Tibial nerve (tissue), 4 donors: Measurements from ENCODE around the gene EFCAB8. TPM values are rescaled to one million over a fixed set of nuclear protein-coding genes. Genes with fewer than 3 reads are reported as not detected.

Experiments used
- DNase-seq, 2 donors: peaks; one replicate each; pipeline ENCODE4 v3.0.0-alpha.2; 2019; ENCODE audit warnings: low spot score in 2 of 2
- H3K27ac ChIP-seq, 4 donors: fragments of 200-600 bp; sonication (generic) in 3 of 4; one replicate each; pipeline ENCODE4 v1.5.1; 2017 to 2019; ENCODE audit warnings: mild to moderate bottlenecking in 1 of 4
- H3K27me3 ChIP-seq, 2 donors: fragments of 200-600 bp; sonication (generic) in 1 of 2; one replicate each; pipeline versions ENCODE4 v1.5.1 to v1.6.0; 2017 to 2019
- H3K36me3 ChIP-seq, 3 donors: fragments of 200-600 bp; sonication (generic); one replicate each; pipeline ENCODE4 v1.5.1; 2018 to 2019
- H3K4me1 ChIP-seq, 4 donors: fragments of 200-600 bp; sonication (generic) in 3 of 4; one replicate each; pipeline ENCODE4 v1.5.1; 2017 to 2019
- H3K4me3 ChIP-seq, 4 donors: fragments of 200-600 bp; sonication (generic) in 3 of 4; one replicate each; pipeline ENCODE4 v1.5.1; 2017 to 2019; ENCODE audit warnings: mild to moderate bottlenecking in 1 of 4, moderate library complexity in 1 of 4
- H3K9me3 ChIP-seq, 4 donors: fragments of 200-600 bp; sonication (generic) in 3 of 4; one replicate each; pipeline ENCODE4 v1.5.1; 2017 to 2019
- EP300 ChIP-seq, 2 donors: sonication (generic); formaldehyde crosslinking; IDR thresholded peaks; one replicate each; pipeline ENCODE4 v1.6.1; 2017; ENCODE audit warnings: antibody characterized with exemption in 2 of 2, mild to moderate bottlenecking in 1 of 2
- POLR2A ChIP-seq, 2 donors: fragments of 450-650 bp; IDR thresholded peaks; one replicate each; pipeline ENCODE4 v1.6.1; 2017; ENCODE audit warnings: antibody characterized with exemption in 2 of 2, mild to moderate bottlenecking in 2 of 2, moderate library complexity in 2 of 2
- WGBS, 2 donors: methylation state at CpG; one replicate each; pipeline ENCODE4 v1.1.5; 2018; 5-methylcytosine and 5-hydroxymethylcytosine counted together
- total RNA-seq, 4 donors: library from RNA; depleted of rRNA; stranded (reverse); fragments of >200 nt; gene quantifications; one replicate each; pipeline ENCODE4 v1.1.0, GENCODE V29; 2016
- TF ChIP-seq, protein P1 (sequence below), 5 experiments: fragments of 200-600 bp in 3 of 5; fragments of 450-650 bp in 2 of 5; sonication (generic) in 3 of 5; IDR thresholded peaks; one replicate each; pipeline ENCODE4 v1.5.1; 2016 to 2019; ENCODE audit warnings: antibody characterized with exemption in 5 of 5, mild to moderate bottlenecking in 3 of 5, moderate library complexity in 2 of 5

Gene EFCAB8
- total RNA-seq, 4 donors from 2014 or later, result 0.30 to 0.87 TPM; not detected in 2

DNA sequence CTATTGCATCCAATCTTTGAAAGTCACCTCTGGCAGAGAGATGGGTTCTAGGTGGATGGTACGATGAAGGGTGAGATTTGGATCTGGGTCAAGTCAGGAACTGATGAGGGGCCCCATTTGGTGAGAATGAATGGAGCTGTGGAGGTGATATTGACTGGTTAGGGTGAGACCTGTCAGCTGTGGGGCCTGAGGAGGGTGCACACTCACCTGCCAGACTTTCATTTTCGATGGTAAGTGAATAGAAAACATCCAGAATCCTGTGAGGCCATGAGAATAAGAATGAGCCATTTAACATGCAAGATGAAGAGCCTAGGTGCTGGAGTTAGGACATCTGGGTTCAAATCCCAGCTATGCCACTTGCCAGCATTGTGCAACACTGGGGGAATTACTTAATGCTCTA lies 138.7 kb downstream of the EFCAB8 start:
- H3K36me3 ChIP-seq, result no peaks in the 10 kb centered on the region
- no peaks in the 10 kb centered on the region for H3K27me3 ChIP-seq
- WGBS, 2 donors, result 81% methylated on average over 2 of the region's 2 CpGs
- TF ChIP-seq EP300 (IDR thresholded peaks at IDR 0.05), result no peak
- TF ChIP-seq POLR2A (IDR thresholded peaks at IDR 0.05), result no peak
- TF ChIP-seq, protein P1, sequence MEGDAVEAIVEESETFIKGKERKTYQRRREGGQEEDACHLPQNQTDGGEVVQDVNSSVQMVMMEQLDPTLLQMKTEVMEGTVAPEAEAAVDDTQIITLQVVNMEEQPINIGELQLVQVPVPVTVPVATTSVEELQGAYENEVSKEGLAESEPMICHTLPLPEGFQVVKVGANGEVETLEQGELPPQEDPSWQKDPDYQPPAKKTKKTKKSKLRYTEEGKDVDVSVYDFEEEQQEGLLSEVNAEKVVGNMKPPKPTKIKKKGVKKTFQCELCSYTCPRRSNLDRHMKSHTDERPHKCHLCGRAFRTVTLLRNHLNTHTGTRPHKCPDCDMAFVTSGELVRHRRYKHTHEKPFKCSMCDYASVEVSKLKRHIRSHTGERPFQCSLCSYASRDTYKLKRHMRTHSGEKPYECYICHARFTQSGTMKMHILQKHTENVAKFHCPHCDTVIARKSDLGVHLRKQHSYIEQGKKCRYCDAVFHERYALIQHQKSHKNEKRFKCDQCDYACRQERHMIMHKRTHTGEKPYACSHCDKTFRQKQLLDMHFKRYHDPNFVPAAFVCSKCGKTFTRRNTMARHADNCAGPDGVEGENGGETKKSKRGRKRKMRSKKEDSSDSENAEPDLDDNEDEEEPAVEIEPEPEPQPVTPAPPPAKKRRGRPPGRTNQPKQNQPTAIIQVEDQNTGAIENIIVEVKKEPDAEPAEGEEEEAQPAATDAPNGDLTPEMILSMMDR (IDR thresholded peaks at IDR 0.05), result no peak
- H3K4me3 ChIP-seq, result no peak overlapping the region
- no peak for DNase-seq
- no peak overlapping the region for H3K27ac ChIP-seq
- H3K9me3 ChIP-seq, result peaks cover 0 to 10% (median 0%) of the 10 kb centered on the region in 4 donors
- H3K4me1 ChIP-seq, result peaks cover 0 to 9% (median 0%) of the 10 kb centered on the region in 4 donors

GRCh38 chr20:32999603-33000250 lies 141.0 kb downstream of the EFCAB8 start:
- Histone ChIP-seq H3K4me3 (no peak overlapping the region), H3K9me3 (peaks cover 0 to 12% (median 0%) of the 10 kb centered on the region in 4 donors), H3K4me1 (peaks cover 0 to 9% (median 0%) of the 10 kb centered on the region in 4 donors), H3K27me3 (no peaks in the 10 kb centered on the region), H3K36me3 (no peaks in the 10 kb centered on the region), H3K27ac (no peak overlapping the region)
- no peak for DNase-seq
- TF ChIP-seq, protein P1 (IDR thresholded peaks at IDR 0.05), result no peak
- TF ChIP-seq EP300 (IDR thresholded peaks at IDR 0.05) (no peak), POLR2A (IDR thresholded peaks at IDR 0.05) (no peak)
- 41 to 46% methylated on average over 9 of the region's 9 CpGs for WGBS, 2 donors

DNA sequence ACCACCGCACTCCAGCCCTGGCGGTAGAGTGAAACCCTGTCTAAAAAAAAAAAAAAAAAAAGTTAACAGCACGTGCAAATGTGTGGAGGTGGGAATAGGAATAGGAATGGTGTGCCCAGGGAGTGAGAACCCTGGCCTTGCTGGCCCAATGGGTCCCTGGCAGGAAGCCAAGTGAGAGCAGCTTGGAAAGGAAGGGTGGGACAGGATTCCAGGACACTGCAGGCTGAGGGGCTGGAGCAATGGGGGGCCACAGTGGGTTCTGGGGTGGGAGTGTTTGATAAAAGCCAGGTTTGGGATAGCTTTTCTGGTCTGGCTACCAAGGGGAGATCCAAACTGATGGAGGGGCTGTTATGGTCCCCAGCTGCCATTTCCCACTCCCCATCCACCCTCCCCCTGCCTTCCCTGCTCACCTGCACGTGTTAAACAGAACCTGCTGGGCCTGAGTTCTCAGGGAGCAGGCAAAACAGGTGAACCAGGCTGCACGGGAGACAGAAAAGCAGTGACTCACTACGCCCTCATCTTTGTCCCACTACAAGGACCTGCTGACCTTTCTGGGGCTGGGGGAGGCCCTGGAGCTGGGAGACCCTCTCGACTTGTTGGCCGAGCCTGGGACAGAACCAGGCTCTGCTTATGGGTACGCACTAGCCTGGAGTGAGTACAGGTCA lies 142.2 kb downstream of the EFCAB8 start:
- Histone ChIP-seq H3K27ac (no peak overlapping the region), H3K36me3 (no peaks in the 10 kb centered on the region), H3K4me3 (no peak overlapping the region), H3K4me1 (peaks cover 0 to 9% (median 0%) of the 10 kb centered on the region in 4 donors), H3K27me3 (no peaks in the 10 kb centered on the region), H3K9me3 (peaks cover 0 to 17% (median 0%) of the 10 kb centered on the region in 4 donors)
- TF ChIP-seq, protein P1 (IDR thresholded peaks at IDR 0.05), result no peak
- no peak for TF ChIP-seq EP300 (IDR thresholded peaks at IDR 0.05)
- no peak for TF ChIP-seq POLR2A (IDR thresholded peaks at IDR 0.05)
- WGBS, 2 donors, result 54 to 67% methylated on average over 9 of the region's 9 CpGs
- DNase-seq, result no peak

DNA sequence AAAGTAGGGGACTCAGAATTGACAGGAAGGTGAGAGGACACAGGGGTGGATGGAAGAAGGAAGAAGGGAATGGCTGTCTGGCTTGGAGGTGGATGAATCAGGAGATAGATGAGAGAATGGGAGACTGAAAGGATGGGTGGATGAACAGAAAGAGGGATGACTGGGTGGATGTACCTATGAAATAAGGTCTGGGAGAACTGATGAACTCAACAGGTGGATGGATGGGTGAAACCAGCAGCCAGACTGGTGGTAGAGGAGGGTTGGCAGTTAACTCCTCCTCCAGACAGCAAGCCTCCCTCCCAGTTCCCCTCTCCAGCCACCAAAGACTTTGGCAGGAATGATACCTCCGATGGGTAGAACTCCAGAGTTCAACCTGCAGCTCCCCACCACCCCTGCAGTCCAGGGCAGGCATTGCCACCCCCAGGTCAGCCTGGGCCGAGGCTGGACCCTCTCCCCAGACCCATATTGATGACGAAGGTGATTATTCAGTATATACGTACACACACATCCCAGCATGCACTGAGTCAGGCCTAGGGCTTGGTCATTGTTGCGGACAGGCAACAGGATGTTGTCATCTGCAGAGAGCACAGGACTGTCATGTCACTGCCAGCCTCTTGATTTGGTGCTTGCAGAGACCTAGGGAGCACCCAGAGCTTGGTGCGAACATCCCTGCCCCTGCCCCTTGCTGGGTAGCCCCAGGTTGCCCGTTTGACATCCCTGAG lies 143.5 kb downstream of the EFCAB8 start:
- 88 to 91% methylated on average over 7 of the region's 7 CpGs for WGBS, 2 donors
- Histone ChIP-seq H3K27ac (no peak overlapping the region), H3K27me3 (no peaks in the 10 kb centered on the region), H3K9me3 (peaks cover 0 to 19% (median 0%) of the 10 kb centered on the region in 4 donors), H3K4me1 (peaks cover 0 to 9% (median 0%) of the 10 kb centered on the region in 4 donors), H3K36me3 (no peaks in the 10 kb centered on the region), H3K4me3 (no peak overlapping the region)
- TF ChIP-seq, protein P1 (IDR thresholded peaks at IDR 0.05), result no peak
- TF ChIP-seq EP300 (IDR thresholded peaks at IDR 0.05), result no peak
- no peak for TF ChIP-seq POLR2A (IDR thresholded peaks at IDR 0.05)
- no peak for DNase-seq
